Stimulated activated naive CD8-positive, alpha-beta T cell treated with anti-CD3 and anti-CD28 coated beads, Interleukin-15, amount 100 ng/mL, for 72 hours (primary cell): ENCODE results near the gene SUPT6H.

Experiments
- ATAC-seq: fragments of 150-1000 bp; cut with Tn5 transposase; 2 replicates; pipeline ENCODE4 v1.10.0; 2021; ENCODE audit warnings: mild to moderate bottlenecking, moderate library complexity
- DNase-seq, 2 donors: peaks; one replicate each; pipeline ENCODE4 v3.0.0; 2021 to 2022
- H3K27ac Mint-ChIP-seq, 2 donors: one replicate each; pipeline ENCODE4 v1.8.0; 2022; ENCODE audit warnings: mild to moderate bottlenecking in 2 of 2, mixed read lengths in 2 of 2, moderate library complexity in 2 of 2
- H3K27me3 Mint-ChIP-seq: one replicate; pipeline ENCODE4 v1.8.0; 2022; ENCODE audit warnings: mixed read lengths
- H3K4me1 Mint-ChIP-seq: one replicate; pipeline ENCODE4 v1.8.0; 2022; ENCODE audit warnings: mild to moderate bottlenecking, mixed read lengths
- H3K4me3 Mint-ChIP-seq, 2 donors: one replicate each; pipeline ENCODE4 v1.8.0; 2022; ENCODE audit warnings: mild to moderate bottlenecking in 2 of 2, mixed read lengths in 2 of 2, moderate library complexity in 1 of 2
- H3K9me3 Mint-ChIP-seq, 2 donors: one replicate each; pipeline ENCODE4 v1.8.0; 2022; ENCODE audit warnings: mixed read lengths in 2 of 2

Gene SUPT6H

DNA sequence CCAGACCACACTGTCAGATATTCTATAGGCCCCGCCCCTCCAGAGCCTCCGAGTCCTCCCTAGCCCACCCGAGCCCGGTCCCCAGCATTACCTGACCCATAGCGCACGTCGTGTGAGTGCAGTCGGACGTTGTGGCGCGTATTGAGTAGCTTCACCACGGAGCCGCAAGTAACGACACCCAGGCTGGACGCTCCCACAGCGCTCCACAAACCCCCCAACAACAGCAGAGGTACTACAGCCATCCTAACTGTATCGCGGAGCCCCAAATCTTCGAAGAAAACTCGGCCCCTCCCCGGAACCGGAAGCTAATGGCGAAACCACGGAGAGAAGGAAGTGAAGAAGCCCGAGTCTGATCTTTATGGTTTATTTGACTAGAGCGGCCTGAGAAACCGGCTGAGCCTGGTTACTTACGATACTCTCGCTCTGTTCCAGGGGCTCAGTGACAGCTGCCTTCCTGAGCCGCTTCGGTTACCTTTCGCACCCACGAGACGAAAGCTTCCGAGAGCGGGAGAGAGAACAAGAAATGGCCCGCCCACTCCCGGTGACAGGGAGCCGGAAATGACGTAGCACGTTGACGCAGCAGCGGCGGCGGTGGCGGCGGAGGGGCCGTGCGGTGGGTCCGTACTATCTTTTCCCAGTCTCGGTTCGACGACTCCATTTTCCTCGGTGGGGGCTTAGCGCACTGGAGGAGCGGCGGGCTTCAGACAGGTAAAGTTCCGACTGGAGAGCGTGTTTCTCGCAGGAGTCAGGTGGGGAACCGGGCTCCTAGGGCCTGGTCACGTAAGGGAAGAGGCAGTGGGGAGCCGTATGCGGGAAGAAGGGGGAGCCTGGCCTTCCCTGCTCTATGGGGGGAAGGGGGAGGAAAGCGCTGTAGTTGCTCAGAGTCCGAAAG is at the start of gene SUPT6H, which contains the start of gene SDF2:
TSS of gene SUPT6H (plus strand) at position 571 of the 892 bp plus-strand sequence. CDS start 11,197 bp downstream, outside the sequence.
TSS of gene SDF2 (minus strand) at position 272 of the 892 bp plus-strand sequence. CDS start at position 242, 30 bp downstream.
- H3K4me3 Mint-ChIP-seq: peak within 1 kb of the TSS; percentile 97 to 99
- H3K9me3 Mint-ChIP-seq: no peaks in the 10 kb centered on the region
- peak; percentile 93 for ATAC-seq
- peaks cover 45% of the 10 kb centered on the region for H3K4me1 Mint-ChIP-seq
- peak; percentile 93 to 94 for DNase-seq
- H3K27ac Mint-ChIP-seq: peak within 1 kb of the TSS; percentile 99
- no peaks in the 10 kb centered on the region for H3K27me3 Mint-ChIP-seq

DNA sequence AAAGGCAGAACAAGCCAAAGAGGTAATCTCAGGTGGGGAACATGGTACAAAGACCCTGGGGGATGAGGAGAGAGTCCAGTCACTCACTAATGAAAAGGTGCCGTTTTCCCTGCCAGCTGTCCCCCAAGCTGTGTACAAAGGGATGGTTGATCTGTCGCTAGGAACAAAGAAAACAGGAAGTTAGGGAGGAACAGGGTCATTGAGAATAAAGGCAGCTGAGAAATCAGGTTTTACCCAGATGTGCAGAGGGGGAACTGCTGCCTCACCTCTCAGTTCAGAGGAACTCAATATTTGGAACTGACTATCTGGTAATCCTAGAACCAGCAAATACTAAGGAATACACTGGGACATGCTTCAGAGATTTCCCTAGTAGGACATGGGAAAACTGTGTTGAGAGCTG is 49.5 kb upstream of the SUPT6H start:
- Mint-ChIP-seq H3K4me3 (no peak overlapping the region), H3K27me3 (no peaks in the 10 kb centered on the region), H3K4me1 (no peaks in the 10 kb centered on the region), H3K27ac (peak overlapping the region in 1 of 2 donors; percentile 27), H3K9me3 (no peaks in the 10 kb centered on the region)
- DNase-seq: no peak
- ATAC-seq: no peak

DNA sequence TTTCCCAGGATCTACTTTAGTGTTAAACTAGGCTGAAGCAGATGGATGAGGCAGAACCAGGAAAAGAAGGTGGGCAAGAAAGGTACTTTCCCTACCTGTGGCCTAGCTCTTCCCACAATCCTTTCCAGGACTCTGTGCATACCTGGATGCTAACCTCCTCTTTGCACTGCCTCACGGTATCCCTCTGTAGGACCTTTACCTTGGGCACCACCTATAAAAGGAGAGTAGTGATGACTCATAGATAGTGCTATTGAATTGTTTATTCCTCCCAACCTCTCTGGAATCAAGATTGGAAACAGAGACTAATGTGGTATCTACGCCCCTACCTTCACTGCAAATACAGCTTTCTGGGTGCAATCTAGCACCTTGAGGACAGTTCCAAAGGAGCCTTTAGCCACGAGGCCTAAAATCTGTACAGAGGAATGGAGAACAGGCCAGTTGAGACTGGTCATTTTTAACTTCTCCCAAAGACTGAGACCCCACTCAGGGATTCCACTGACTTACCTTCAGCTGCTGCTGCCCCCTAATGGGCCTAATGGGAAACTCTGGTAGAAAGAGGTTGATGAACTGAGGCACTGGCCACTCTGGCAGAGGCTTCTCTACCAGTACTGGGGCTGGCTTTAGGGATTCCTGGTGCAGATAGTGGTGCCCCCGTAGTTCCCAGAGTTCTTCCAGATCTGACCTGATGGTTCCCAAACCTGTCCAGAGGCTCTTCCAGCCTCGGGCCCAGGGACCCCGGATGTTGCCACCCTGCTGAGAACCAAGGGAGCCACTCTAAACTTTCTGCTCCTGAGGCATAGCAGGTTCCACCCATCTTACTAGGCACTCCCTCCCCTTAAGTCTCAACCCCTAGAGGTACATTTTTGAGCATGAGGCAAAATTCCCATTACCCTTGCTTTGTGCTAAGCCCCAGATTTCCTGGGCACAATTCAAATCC is 48.8 kb upstream of the SUPT6H start:
- ATAC-seq: peak; percentile 74
- DNase-seq: peak; percentile 15 to 26
- H3K27me3 Mint-ChIP-seq: no peaks in the 10 kb centered on the region
- no peaks in the 10 kb centered on the region for H3K9me3 Mint-ChIP-seq
- H3K4me3 Mint-ChIP-seq: no peak overlapping the region
- H3K4me1 Mint-ChIP-seq: no peaks in the 10 kb centered on the region
- H3K27ac Mint-ChIP-seq: peak overlapping the region in 1 of 2 donors; percentile 63

DNA sequence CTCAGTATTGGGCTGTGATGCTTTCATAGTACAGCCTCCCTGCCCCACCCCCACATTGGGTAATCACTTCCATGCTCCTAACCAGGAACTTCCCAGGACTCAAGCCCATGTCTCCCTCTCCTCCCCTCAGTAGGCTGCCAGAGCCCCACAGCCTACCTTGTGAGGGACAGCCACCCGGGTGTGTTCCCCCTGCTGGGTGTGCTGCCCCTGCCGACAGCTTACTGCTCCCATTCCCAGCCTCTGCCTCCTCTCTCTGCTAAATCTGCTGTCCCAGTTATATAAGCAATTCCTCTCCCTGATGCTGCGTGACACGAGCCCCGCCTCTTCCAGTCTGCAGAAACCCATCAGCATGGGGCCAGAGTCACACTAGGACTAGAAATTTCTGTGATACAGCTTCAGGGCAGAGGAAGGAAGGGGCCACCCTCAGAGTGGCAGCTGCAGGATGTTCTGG is 48.0 kb upstream of the SUPT6H start, which contains the start of gene RSKR:
TSS of gene RSKR (minus strand) at position 255 of the 451 bp plus-strand sequence. CDS start at position 231, 24 bp downstream.
- DNase-seq (no peak), ATAC-seq (no peak)
- Mint-ChIP-seq H3K4me3 (no peak within 1 kb of the TSS), H3K27me3 (no peaks in the 10 kb centered on the region), H3K9me3 (no peaks in the 10 kb centered on the region), H3K4me1 (no peaks in the 10 kb centered on the region), H3K27ac (peak within 1 kb of the TSS in 1 of 2 donors; percentile 71)

DNA sequence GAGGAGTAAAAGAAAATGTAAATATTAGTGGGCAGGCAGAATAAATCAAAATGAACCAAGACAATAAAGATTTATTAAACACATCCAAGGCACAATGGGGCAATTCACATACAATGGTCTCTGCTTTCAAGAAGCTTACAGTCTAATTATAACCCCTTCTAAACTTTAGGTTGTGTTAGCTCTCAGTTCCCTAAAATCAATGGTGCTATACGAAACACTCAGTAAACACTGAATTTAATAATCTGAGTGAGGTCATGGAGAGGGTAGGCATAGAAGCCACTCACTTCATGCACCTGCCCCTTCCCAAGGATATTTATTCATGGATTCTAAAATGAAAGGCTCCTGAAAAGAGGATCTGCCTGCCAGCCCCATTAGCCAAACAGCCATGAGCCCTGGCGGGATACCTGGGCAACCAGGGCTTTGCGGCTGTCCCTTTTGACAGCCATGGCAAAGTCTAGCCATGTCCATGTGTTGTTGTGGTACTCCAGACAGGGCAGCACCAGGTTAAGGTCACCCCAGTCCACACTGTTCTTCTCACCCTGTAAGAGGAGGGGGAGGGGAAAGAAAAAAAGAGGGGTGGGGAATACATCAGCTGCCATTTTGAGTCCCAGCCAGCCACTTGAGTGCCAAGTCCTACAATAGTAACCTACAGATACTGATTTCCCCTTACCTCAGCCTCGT is 46.6 kb upstream of the SUPT6H start:
- ATAC-seq (no peak), DNase-seq (no peak)
- H3K27ac Mint-ChIP-seq: no peak overlapping the region
- H3K4me3 Mint-ChIP-seq: no peak overlapping the region
- H3K9me3 Mint-ChIP-seq: no peaks in the 10 kb centered on the region
- no peaks in the 10 kb centered on the region for H3K27me3 Mint-ChIP-seq
- no peaks in the 10 kb centered on the region for H3K4me1 Mint-ChIP-seq

DNA sequence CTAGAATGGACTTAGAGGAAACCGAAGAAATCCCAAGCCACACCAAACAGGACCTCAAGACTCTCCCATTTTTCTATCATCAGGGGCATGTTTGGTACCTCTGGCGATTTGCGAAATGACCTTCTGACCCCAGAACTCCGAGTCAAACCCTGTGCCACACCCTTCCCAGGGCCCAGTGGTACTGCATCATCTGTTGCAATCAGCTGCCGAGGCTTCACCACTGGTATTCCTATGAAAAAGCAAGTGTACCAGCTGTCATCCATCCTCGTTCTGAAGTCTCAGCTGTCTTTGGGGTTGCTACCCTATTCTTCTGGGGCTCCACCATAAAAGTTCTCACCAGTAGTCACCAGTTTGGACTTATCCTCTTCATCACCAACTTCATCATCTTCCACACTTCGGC is 45.7 kb upstream of the SUPT6H start:
- Mint-ChIP-seq H3K4me3 (no peak overlapping the region), H3K27ac (no peak overlapping the region), H3K9me3 (no peaks in the 10 kb centered on the region), H3K27me3 (no peaks in the 10 kb centered on the region), H3K4me1 (no peaks in the 10 kb centered on the region)
- DNase-seq (no peak), ATAC-seq (no peak)

DNA sequence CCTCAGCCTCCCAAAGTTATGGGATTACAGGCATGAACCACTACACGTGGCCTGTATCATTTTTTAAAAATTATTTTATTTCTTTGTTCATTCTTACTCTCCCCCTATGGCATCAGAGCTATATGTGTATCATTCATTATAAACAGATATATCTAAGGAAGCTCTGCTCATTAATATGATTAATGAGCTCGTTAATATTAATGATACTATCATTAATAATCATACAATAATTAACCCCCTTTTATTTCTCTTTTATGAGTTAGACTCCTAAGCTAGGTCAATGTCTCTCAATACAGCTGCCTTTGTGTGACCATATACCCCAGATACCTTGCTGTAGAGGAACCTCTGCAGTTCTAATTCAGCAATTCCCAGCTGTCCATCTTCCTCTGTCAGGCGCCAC is 43.5 kb upstream of the SUPT6H start:
- Mint-ChIP-seq H3K27me3 (no peaks in the 10 kb centered on the region), H3K27ac (no peak overlapping the region), H3K9me3 (no peaks in the 10 kb centered on the region), H3K4me1 (no peaks in the 10 kb centered on the region), H3K4me3 (no peak overlapping the region)
- ATAC-seq (no peak), DNase-seq (no peak)

DNA sequence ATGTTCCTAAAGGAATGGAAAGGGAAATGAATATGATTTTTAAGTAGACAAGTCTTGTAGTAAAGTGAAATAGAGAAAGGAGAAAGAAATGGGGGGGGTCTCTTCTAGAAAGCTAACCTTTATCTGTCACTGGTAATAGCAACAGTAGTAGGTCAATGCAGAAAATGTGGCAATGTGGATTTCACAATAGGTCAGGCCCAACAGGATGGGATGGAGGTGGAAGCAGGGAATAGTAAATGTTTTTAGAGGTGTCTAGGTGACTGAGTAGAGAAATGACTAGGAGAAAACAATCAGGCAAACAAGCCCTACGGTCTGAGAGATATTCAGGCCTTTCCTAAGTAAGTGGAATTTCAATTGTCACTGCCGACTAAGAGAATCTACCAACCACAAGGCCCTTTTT is 42.0 kb upstream of the SUPT6H start:
- no peak for ATAC-seq
- Mint-ChIP-seq H3K9me3 (no peaks in the 10 kb centered on the region), H3K4me1 (no peaks in the 10 kb centered on the region), H3K27me3 (no peaks in the 10 kb centered on the region), H3K27ac (peak overlapping the region in 1 of 2 donors; percentile 8), H3K4me3 (no peak overlapping the region)
- DNase-seq: no peak

DNA sequence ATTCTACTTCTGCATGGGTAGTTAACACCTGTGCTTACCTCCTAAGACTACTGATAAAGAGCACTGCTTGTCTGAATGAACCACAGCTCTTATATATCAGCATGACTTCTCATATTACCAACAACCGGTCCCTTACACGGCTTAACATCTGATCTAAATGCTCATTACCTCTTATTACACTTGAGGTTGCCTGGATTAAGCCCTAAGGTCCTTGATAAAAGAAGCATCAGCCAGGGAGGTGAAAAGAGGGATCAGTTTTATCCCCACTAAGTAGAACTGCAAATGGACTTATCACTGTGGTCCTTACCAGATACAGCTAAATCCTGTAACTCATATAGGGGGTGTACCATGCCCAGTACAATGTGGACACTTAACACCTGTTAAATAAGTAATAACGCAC is 39.8 kb upstream of the SUPT6H start:
- ATAC-seq (no peak), DNase-seq (no peak)
- H3K4me3 Mint-ChIP-seq: no peak overlapping the region
- H3K27me3 Mint-ChIP-seq: no peaks in the 10 kb centered on the region
- no peak overlapping the region for H3K27ac Mint-ChIP-seq
- H3K4me1 Mint-ChIP-seq: no peaks in the 10 kb centered on the region
- no peaks in the 10 kb centered on the region for H3K9me3 Mint-ChIP-seq

DNA sequence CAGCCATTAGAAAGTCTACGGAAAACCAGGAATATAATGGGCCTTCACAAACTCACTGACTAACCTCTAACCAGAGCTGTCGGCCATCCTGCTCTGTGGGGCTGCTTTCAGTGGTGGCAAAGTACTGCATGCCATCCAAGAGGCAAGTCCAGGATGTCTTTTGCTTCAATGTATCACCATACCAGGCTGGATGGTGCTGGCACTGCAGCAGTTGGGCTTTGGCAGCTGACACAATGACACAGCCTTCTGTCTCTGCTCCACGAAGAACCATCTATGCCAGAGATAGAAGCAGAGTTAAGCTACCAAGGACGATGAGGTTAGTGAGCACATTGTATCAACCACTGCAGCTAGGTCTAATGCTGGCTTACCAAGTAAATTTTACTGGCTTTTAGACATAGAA is 38.3 kb upstream of the SUPT6H start:
- ATAC-seq: no peak
- Mint-ChIP-seq H3K4me1 (no peaks in the 10 kb centered on the region), H3K27me3 (no peaks in the 10 kb centered on the region), H3K27ac (no peak overlapping the region), H3K9me3 (no peaks in the 10 kb centered on the region), H3K4me3 (no peak overlapping the region)
- no peak for DNase-seq

DNA sequence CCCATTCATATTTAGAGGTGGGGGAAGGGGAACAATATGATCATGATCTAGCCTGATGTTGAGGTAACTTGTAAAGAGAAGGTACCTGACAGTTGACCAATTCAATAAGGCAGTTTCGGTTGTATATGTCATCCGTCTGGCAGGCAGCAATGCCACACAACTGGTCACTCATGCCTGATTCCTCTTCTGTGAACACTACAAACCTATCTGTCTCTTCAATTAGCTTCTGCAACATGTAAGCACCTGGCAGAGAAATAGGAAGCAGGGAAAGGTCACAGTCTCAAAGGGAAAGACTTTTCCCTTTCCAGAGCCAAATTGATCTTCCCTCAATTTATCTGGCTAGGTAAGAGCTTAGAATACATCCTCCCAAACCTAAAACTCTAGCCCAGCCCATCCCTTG is 37.9 kb upstream of the SUPT6H start:
- Mint-ChIP-seq H3K4me1 (no peaks in the 10 kb centered on the region), H3K27ac (peak overlapping the region in 1 of 2 donors; percentile 2), H3K9me3 (no peaks in the 10 kb centered on the region), H3K4me3 (no peak overlapping the region), H3K27me3 (no peaks in the 10 kb centered on the region)
- ATAC-seq (no peak), DNase-seq (no peak)

DNA sequence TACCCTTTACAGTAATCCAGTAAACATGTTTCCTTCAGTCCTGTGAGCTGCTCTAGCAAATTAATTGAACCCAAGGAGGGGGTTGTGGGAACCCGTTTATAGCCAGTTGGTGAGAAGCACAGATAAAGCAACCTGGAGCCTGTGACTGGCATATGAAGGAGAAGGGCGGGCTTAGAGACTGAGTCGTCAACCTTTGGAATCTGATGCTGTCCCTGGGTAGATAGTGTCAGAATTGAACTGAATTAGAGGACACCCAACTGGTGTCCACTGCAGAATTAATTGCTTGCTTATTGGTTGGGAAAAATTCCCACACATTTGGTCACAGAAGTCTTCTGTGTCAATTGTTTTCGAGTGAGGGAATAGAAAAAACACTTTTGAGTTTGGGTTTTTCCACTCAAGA is 35.2 kb upstream of the SUPT6H start:
- DNase-seq (no peak), ATAC-seq (no peak)
- H3K4me3 Mint-ChIP-seq: no peak overlapping the region
- H3K27me3 Mint-ChIP-seq: no peaks in the 10 kb centered on the region
- H3K4me1 Mint-ChIP-seq: no peaks in the 10 kb centered on the region
- H3K9me3 Mint-ChIP-seq: no peaks in the 10 kb centered on the region
- no peak overlapping the region for H3K27ac Mint-ChIP-seq

DNA sequence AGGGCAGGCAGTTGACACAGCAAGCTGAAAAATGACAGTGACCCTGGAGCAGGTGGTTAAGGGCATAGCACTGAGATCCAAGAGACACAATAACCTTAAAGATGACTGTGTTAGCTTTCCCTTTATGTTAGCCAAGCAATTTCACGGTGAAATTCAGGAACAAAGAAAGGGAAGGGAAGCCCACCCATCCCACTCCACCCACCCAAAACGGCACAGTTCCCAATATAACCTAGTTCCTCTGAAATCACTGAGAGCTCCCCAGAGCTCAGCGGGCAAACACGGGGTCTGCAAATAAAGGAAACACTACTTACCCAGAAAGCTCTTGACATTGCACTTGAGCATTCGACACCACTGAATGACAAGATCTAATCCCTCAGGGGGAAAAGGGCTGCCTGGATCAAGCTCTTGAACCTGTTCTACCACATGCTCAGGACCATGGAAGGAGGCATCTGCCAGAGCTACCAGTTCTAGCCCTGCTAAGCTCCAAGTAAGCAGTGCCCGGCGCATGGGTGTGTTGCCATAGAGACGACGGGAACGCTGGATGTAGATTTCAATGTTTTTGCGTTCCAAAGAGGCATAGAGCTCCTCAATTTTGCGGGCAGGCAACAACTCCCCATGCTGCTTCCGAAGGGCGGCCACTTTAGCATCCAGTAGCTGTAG is 27.7 kb upstream of the SUPT6H start:
- H3K9me3 Mint-ChIP-seq: no peaks in the 10 kb centered on the region
- no peak overlapping the region for H3K27ac Mint-ChIP-seq
- no peaks in the 10 kb centered on the region for H3K27me3 Mint-ChIP-seq
- H3K4me3 Mint-ChIP-seq: no peak overlapping the region
- H3K4me1 Mint-ChIP-seq: peaks cover 23% of the 10 kb centered on the region
- no peak for ATAC-seq
- DNase-seq: no peak

DNA sequence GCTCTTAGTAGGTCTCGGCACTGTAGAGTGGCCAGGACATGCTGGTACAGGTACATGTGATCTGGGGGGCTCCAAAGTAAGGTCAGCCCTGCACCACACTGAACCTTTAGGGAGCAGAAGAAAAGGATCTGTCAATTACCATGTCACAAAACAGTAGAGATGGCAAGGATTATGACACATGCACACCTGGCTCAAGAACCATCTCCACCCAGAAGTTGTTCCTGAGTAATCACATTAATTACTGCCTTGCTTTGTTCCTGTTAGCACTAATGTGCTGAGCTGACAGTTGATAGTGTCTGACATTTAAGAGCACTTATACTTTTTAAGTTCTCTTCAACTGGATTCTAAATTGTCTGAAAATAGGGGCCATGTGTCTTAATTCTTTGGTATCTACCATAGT is 26.5 kb upstream of the SUPT6H start:
- DNase-seq: no peak
- ATAC-seq: no peak
- H3K4me3 Mint-ChIP-seq: no peak overlapping the region
- no peaks in the 10 kb centered on the region for H3K9me3 Mint-ChIP-seq
- H3K27ac Mint-ChIP-seq: no peak overlapping the region
- peaks cover 27% of the 10 kb centered on the region for H3K4me1 Mint-ChIP-seq
- H3K27me3 Mint-ChIP-seq: no peaks in the 10 kb centered on the region

DNA sequence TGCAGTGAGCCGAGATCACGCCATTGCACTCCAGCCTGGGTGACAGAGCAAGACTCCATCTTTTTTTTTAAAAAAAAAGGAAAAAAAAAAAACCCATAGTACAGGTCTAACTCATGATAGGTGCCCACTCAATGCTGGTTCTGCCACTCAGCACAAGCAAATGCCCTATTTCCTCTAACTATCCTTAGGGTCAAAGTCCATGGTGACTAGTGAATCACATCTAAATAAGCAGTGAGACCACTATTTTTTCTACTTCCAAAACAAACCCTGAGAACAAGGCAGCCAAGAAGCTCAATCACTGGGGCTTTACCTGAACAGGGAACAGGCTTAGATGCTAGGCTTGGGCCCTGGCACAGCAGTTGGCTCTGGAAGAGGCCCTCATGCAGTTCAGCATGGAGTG is 20.4 kb upstream of the SUPT6H start:
- H3K4me3 Mint-ChIP-seq: no peak overlapping the region
- no peak overlapping the region for H3K27ac Mint-ChIP-seq
- no peak for DNase-seq
- no peaks in the 10 kb centered on the region for H3K9me3 Mint-ChIP-seq
- peaks cover 50% of the 10 kb centered on the region for H3K4me1 Mint-ChIP-seq
- no peaks in the 10 kb centered on the region for H3K27me3 Mint-ChIP-seq
- ATAC-seq: no peak
